NCI-H2029 treated with DMSO at 0.1 percent for 48 hours (cell line): ENCODE data around the gene NXN.
"Not testable (repeated sequence)": the region's sequence is repeated elsewhere in the genome, so short reads cannot be mapped to it uniquely, and the experiment has no call there.

Experiments used
- DNase-seq: peaks from one replicate; lab custom pipeline; 2025; lab: John Stamatoyannopoulos, UW

Gene NXN

DNA sequence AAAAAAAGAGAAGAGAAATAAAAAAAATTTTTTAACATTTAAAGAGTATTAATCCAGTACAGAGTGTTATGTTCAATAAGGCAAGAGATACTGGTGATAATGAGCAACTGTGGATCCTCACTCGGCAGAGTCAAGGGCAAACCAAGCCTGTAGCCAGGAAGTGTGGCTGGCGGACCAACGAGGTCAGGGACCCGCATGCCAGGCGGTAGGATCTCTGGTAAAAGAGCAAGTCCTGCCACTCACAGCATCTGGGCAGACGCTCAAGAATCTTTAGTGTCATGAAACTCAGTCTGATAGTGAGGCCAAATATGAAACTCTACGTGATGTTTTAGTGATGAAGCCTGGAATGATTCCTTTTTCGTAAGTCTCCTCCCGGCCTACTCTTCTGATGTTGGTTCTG lies 219.2 kb downstream of the NXN start:
- DNase-seq = no peak

GRCh38 chr17:759964-760363 lies 219.6 kb downstream of the NXN start:
- no peak for DNase-seq

DNA sequence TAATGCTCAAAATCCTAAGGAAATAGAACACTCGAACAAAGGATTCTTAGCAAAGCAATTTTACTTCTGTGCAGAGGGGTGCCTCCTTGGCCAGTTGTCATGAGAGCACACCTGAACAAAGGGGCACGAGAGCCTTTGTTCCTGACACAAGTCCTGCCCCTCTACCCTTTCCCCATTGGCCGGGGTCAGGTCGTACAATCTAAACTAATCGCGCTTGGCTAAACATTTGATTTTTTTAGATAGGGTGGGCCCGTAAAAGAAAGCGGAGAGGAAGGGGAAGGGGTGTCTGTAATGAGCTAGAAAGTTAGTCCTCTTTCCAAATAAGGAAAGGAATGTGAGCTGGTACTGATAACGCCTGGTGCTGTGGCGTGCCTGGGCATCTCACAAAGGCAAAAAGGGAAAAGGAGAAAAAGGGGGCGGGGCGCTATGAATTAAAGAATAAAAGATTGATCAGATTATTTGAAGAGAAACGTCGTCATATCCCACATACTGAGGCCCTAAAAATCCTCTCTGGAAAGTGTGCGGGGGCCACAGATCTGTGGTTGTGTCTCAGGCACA lies 223.5 kb downstream of the NXN start:
- DNase-seq = not testable (repeated sequence)

GRCh38 chr17:755319-755961 lies 224.1 kb downstream of the NXN start:
- DNase-seq = not testable (repeated sequence)

- DNase-seq = no peak
Measured at GRCh38 chr17:753418-753817, 226.2 kb downstream of the NXN start.

- peak; percentile 17 for DNase-seq
Measured at GRCh38 chr17:752620-753219, 226.9 kb downstream of the NXN start.

DNA sequence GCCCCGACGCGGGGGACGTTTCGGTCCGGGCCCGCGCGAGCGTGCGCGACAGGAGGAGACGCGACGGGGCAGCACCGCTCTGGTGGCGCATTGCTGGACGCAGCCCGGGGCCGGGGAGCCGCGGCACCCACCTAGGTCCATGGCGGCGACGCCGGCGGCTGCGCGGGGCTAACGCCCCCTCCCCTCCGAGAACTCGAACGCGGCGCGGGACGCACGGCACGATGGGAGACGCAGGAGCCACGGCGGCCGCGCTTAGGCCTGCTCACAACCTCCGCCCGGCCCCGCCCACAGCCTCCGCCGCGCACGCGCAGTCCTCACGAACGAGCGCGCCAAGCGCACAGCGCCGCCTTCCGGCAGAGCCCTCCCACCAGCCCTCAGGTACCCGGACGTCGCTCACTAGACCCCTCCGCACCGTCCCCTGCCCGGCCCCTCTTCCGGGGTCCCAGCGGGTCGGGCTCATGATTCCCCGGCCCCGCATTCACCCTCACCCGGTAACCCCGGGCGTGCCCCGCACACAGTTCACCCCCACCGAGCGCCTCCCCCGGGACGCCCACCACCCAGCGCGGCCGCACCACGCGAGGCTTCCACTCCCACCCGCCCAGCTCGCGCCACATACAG lies 227.5 kb downstream of the NXN start, which contains the start of gene GEMIN4:
GEMIN4 (minus strand) TSS at position 263 of the 618 bp plus-strand sequence; CDS start at position 141, 122 bp downstream.
- peak; percentile 9 for DNase-seq

DNA sequence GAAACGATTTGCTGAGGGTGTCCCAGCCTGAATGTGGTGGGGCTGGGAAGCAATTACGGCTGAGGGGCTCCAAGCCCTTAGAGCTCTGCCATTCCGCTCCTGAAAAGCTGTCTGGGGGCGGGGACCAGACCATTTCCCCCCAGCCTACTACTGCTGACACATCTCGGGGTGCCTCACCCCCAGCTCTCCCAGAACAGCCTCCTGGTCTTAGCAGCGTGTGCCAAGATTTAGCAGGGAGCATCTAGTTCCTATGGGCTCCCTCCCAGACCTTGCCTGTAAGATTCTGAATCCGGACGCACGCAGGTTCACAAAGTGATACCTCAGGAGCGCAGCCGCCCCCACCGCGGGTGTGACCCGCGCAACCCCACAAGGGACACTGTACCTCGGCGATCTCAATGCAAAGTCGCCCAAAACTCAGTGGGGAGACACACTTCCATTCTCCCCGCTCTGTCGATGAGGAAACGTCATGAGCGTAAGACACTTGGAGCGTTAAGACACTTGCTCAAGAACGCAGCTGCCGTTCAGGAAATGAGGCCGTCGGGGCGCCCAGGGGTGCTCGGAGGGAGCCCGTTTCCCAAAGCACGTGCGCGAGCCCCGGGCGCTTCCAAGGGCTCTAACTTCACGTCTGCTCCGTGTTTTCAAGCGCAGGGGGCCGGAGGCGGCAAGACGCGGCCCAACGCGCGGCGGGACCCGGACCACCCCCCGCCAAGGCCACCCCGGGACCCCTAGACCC lies 228.1 kb downstream of the NXN start:
- no peak for DNase-seq

- no peak for DNase-seq
Measured at GRCh38 chr17:750431-751037, 229.0 kb downstream of the NXN start.

DNA sequence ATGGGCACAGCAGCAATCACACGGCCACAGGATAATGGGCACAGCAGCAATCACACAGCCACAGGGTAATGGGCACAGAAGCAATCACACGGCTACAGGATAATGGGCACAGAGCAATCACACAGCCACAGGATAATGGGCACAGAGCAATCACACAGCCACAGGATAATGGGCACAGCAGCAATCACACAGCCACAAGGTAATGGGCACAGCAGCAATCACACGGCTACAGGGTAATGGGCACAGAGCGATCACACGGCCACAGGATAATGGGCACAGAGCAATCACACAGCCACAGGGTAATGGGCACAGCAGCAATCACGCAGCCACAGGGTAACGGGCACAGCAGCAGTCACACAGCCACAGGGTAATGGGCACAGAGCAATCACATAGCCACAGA lies 230.2 kb downstream of the NXN start:
- DNase-seq = not testable (repeated sequence)
